GM19468 (cell line): ENCODE data around the gene EBF3.

Source experiments
- ATAC-seq: cut with Tn5 transposase; IDR thresholded peaks from one replicate; pipeline ENCODE4 v1.9.1; 2021; ENCODE audit warnings: mild to moderate bottlenecking, moderate library complexity, moderate number of reproducible peaks; ENCODE audit not compliant: unreplicated experiment; ENCODE audit errors: extremely low read depth

The EBF3 gene

DNA sequence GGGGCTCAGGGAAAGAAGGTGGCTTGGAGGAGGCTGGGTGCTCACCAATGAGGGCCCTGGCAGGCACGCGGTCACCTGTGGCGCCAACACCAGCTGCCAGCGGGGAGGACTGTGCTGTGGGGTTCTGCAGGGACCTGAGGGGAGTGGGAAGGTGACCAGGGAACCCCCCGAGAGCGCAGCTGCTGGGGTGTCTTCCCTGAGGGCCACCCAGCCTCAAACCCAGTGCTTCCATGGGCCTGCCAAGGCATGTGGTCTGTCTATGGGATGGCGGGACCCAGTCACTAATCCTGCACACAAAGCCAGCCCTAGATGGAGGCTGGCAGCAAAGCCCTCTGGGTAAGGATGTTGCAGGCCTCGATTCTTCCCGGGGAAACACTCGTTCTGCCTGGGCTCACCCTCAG, 117.1 kb downstream of the EBF3 start:
- no peak for ATAC-seq

DNA sequence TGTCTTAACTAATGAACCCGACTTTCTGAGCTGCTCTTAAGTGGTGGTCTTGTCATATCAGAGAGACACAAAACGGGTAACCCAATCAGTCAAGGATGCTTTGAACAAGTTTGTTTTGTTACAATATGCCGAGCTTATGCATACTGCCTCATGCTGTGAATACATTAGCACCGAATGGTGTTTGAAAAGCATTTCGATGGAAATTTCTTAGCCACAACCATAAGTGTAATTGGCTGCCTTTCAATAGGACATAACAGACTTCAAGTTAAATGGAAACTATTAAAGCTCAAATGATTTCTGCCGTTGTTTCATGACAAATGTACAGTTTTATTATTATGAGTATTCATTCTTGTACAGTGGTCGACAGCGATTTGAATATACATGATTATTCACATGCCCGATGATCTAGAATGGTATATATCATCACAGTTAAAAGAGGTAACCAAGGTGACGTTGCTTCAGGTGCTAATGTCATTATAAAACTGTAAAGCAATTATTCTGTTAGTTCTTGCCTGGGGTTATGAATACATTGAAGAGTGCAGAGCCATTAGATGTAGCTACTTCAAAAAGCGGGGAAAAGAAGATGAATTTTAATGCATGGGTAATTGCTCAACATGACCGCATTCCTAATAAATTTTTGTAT, 118.8 kb downstream of the EBF3 start:
- ATAC-seq: no peak

DNA sequence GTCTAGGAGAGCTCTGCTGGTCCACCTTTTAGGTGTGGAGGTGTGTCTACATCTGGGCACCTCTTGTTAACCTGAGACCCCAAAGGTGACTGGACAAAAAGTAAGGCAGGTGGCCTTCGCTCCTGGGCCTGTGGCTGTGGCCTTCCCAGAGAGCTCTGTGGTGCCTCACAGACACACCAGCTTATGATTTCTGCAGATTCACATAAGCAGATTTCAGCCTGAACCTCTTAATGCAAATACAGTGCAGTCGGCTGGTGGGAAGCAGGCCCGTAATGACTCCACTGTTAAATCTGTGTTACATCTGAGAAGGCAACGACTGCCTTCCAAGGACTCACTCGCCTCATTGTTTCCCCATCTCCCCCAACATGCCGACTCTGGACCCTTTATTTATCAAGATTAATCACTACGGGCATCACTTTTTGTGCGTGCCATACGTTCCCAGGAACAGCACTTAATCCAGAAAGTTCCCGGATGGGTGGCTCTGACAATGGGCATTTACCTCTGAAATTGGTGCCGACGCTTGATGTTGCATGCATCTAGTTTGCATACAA, 119.8 kb downstream of the EBF3 start:
- ATAC-seq: no peak

DNA sequence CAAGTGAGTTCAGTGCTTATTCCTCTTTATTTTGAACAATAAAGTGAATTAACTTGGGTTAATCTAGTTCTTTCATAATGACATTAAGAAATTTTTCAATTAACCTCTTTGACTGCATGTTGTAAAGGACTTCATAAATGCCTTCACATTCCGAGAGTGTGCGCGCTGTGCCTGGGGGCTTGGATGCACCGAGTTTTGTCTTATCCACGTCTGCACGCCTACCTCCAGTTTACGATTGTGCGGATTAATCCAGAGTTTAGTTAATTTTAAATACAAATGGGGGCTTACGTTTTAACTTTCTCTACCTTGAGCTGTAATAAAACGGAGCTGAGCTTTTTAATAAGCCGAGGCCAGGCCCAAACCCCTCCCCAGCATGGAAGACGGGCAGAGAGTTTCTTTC, 120.4 kb downstream of the EBF3 start:
- no peak for ATAC-seq

DNA sequence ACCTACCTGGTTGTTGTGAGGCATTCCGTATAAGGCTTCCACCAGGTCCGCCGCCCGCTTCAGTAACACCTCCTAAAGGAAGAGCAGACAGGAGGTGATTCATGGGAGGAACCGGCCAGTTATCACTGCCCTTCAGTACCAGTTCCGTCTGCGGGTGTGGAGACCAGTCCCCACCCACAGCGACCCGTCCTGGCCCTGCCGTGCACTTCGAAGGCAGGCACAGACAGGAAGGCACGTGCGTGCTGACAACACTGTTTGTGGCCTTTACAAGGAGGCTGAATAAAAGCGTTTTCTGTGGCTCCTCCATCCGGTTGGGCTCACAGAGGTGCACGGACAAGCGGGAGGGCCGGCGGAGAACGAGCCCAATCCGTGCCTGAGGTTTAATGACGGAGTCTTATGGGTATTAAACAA, 120.9 kb downstream of the EBF3 start:
- no peak for ATAC-seq

DNA sequence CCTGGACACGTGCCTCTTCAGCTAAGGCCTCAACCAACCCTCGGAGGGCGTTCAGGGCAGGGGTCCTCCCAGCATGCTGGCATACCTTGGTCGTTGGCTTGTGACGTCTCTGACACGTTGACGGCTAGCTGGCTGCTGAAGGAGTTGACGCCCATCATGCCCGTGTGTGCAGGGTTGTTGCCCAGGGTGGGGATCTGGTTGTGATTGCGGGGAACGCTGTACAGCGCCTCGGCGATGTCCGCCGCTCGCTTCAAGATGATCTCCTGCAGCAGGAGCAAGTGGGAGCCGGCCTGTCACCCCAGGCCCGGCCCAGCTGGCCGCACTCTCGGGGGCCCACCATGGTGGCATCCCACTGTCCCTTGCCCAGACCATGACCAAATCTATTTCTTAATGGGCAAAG, 122.0 kb downstream of the EBF3 start:
- no peak for ATAC-seq

DNA sequence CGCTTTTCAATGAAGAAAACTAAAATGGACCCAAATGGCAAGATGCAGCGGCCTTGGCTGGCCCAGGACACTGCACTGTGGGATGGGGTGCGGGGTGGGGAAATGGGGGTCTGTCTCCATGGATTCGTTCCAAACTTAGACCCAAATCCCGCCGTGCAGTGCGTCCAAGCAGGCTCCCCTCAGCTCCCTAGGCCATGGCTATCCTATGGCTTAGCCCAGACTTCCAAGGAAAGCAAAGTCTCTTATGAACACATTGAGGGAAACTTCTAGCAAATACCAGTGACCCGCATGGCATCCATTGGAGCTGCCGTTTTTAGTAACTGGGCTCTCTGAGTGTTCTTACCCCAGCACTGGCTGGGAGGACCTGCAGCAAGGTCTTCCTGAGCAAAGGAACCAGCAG, 122.5 kb downstream of the EBF3 start:
- ATAC-seq: no peak

DNA sequence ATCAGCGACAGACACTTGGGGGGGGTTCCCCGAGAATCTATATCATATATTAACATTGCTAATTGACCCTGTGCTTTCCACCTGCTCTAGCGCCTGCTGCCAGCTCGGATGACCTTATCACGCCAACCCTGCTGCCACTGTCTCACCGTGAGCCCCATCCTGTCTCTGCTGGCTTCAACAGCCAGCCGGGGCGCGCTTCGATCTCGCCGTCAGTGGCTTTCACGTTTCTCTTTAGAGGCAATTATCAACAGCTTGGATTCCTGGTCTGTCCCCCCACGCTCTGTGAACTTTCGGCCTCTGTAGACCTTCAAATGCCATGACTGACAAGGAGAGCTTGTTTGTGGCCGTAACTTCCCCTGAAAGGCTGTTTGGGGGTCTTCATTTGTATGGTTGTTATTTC, 123.0 kb downstream of the EBF3 start:
- no peak for ATAC-seq

DNA sequence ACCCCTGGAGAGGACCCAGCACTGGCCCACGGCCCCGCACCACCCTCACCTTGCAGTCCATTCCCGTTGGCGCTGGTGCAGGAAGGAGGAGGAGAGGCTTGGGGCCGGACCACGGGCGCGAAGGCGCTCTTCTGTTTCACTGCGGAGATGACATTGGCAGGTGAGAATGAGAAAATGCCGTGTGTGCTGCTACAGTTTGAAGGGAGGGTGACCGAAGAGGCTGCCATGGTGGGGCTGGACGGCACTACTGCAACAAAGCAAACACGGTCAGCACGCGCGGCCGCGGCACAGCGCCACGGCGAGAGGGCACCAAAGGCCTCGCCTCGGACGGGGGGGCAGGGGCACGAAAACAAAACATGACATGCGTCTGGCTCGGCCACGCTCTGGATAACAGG, 123.9 kb downstream of the EBF3 start:
- no peak for ATAC-seq

DNA sequence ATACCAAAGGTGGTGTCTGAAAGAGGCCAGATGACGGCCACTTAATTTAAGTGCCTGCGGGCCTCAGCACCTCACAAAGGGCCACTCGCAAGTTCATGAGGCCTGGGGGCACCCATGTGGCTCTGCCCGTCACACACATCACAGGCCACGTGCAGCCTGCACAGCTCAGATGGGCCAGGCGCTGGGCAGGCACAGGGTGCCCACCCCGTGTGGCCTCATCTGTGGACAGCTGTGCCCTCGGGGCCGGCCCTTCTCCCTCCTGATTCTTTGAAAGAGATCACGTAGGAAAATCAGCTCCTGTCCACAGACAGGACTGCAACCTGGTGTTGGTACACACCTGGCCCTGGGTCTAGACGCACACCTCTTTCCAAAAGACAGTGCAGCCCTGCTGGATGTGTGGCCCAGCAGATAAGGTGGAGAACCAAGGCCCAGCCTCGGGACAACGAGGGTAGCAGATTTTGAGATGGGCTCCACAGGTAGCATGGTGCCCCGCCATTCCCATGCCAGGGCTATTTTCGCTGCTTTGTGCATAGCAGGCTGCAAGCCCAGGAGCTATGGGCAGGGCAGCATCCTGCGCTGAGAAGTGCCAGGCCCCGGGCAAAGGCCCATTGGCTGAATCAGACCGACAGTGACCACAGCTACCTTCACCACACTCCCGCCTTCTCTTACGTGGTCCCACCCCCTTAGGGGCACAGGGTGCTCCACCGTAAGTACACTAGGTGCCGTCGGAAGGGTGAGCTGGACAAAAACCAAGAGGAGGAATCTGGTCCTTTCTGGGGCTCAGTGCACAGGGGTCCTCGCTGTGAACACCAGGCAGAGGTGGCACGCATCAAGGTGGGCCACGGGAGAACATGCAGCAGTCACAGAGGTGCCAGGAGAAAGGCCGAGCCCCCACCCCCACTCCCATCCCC, 124.5 kb downstream of the EBF3 start:
- ATAC-seq: no peak

DNA sequence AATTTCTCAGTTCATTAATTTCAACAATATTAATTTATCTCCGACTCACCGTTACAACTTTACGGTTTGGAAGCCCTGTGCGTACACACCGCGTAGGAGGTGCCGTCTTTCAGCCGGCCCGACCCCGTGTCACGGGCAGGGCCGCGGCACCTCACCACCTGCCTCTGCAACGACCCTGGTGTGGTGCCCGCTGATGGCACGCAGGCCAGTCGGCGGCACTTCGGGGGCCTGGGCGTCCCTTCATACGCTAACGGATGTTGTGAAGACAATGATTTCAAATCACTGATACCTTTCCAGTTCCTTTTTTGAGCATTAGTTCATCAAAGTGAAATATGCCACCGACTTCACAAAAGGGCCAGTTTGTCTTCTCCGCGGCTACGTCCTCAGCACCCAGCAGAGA, 125.3 kb downstream of the EBF3 start:
- ATAC-seq: no peak

DNA sequence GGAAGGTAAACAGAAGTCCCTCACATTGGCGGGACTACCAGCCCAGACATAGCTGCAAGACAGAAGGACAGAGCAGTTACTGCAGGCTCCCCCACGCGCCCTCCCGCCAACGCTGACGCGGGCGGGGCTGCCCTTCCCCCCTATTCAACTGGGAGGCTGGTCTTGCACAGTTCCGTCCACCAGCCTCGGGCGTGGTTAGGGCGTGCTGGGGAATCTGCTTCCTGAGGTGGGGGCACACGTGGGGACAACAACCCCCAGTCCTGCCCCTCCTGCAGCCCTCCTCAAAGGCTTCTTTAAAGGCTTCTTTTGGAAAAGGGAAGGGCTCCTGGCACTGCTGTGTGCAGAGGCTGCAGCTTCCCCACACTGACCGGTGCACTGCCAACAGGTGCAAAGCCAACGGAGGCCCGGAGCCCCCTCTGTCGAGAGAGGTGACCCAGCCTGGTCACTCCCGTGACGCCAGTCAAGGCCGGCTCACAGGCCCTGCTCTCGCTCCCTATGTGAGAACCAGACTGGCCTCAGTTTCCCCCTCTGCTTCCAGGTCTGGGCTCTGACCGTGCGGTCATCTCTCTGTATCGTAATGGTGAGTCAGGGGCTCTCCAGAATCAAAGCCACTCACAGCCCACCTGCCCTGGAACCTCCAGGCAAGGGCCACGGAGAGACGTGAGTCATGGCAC, 126.0 kb downstream of the EBF3 start:
- ATAC-seq: no peak

DNA sequence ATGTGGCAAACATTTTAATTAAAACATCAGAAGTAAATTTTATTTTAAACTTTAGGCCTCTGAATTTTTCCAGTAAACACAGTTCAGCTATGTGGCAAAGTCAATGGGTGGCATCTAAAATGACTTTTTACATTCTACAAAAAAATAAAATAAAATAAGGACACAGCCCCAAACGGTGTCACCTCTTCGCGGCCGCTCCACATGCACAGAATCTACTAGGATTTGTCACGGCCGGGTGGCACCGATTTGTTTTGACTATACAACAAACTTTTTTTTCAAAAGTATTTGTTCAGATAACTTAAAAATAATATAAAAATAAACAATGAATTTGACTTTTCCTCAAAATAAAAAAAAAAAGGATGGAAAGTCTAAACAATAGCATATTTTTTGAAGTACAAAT, 127.8 kb downstream of the EBF3 start:
- no peak for ATAC-seq

DNA sequence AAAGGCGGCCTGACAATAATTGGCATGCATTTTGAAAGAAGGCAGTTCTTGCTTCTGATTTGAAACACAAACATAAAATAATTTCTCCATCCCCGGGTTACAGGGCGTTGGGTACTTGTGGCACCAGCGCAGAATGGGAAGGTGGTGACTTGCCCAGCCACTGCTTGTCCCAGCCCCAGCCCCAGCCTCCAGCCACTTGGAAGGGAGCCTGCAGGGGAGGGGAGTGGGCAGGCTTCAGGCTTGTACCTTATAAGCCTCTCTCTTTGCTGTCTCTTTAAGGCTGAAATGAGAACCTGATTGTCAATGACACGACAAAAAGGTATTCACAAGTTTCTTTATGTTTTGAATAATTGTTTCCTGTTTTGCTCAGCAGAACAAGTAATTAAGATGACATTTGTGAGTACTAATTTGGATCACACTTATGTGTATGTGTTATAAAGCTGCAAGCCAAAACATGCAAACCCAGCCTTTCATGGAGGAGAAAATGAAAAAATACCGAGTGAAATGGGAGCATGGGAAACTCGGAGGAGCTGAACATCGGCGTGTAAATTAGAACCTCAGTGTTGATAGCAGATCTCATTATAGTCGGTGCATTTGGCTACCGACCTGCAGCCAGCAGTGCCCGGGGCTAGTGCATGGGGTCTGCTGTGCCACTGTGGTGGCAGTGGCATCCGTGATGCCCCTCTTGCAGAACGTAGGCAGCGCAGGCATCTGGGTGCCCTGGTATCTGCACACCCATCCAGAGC, 129.9 kb downstream of the EBF3 start:
- ATAC-seq: no peak

DNA sequence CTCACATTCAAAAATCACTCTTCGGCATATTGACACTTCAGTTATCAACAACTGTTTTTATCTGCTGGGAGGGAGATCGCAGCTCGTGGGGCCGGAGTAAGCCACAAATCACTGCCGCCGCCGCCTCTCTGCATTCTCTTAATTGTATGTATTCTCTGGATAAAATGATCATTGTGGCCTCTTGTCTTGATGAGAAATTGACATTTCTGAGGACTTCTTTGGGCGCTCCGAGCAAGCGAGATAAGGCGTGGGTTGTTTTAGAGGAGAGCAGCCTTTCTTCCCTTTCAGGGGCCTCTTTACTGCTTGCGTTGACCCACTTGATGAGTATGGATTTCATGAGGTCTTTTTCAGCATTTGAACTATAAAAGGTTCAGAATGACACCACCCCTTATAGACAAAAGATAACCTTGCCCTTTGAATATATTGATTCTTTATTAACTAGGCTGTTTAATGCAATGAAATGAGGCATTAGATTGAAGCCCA, 130.6 kb downstream of the EBF3 start:
- ATAC-seq: no peak

DNA sequence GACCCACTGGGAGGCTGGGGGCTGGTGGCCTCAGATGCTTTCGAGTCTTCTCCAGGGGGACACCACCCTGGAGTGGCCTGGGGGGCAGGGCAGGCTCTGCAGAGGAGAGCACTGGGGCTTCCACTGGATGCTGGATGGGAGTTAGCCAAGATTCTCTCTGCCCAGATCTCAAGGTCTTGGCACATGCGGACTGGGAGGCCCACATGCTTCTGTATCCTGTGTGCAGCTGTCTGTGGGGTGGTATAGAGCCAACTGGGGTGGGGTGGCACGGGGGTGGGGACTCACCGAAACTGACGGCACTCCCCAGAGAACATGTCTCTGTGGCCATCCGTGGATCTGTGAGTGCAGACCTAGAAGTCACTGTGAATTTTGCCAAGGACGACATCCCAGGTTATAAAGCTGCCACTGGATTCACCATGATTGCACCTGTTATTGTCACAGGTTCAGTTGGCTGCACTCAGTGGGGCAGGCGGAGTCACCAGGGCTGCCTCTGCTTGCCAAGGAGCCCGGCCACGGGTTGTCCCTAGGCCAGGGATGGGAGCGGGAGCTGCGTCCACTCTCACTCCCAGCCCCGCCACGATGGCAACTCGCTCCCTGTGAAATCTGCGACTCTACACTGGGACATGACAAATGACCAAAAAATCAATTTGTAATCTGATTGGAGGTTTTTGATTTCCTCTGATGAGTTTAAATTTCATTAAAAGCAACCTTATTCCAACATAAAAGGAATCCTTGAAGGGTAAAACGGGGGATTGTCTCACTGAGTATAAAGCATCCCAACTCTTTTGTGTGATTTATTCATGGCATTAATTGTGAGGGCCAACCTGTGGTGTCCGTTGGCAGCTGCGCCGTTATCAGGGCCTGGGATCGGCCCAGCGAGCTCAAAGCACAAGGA, 131.3 kb downstream of the EBF3 start:
- ATAC-seq: no peak

DNA sequence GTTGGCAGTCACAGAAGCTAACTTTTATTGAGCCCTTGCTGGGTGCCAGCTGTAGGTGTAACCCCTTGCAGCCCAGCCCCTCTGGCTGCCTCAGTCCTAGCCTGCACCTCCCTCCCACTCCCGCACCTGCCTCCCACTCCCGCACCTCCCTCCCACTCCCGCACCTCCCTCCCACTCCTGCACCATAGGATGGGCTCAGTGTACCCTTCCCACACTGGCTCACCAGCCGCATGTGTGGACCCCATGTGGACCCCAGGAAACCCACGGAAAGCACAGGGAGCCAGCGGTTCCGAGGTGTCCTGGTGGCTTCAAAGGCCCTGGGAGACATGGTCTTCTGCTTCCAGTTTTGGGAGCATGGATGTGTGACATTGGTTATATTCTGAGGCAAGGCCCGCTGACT, 132.9 kb downstream of the EBF3 start:
- no peak for ATAC-seq

DNA sequence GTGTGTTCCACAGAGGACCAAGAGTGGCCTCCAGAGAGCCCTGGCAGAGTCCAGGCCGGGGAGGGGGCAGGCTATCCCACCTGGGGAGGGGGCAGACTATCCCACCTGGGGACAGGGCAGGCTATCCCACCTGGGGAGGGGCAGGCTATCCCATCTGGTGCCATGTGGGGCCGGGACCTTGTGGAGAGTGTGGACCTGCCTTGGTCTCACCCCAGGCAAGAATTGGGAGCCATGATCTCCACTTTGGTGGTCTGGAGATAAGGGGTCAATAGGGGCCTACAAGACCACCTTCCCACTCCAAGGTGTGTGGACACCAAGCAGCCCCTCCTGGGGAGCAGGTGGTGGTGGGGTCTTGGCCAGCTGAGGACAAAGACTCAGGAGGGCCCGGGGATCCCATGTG, 138.2 kb downstream of the EBF3 start:
- ATAC-seq: no peak

DNA sequence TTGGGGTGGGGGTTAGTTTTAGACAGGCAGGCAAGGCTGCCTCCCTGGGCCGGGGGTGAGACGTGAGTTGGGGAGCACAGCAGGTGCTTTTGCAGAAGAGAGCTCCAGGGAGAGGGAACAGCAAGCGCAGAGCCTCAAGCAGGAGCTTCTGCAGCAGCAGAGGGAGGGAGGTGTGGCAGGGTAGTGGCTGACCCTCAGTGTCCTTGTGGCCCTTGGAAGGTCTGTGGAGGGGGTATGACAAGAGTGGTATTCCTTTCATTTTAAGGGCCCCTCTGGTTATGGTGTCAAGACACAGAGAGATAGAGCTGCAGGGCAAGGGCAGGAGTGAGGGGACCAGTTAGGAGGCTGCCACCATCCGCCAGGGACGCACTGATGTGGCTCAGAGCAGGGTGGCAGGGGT, 138.9 kb downstream of the EBF3 start:
- no peak for ATAC-seq
